CD14-positive monocyte (primary cell): ENCODE results near the gene SPTBN1. TPM values are rescaled to one million over a fixed set of nuclear protein-coding genes. Genes with fewer than 3 reads are reported as not detected.

Experiments used
- DNase-seq, 3 donors: peaks; one replicate each; pipeline ENCODE4 v3.0.0-alpha.2; 2011 to 2022
- H2AFZ ChIP-seq: 2 replicates; pipeline ENCODE4 v1.6.0; 2012; ENCODE audit warnings: mild to moderate bottlenecking, low read depth, low read length, inconsistent platforms; ENCODE audit not compliant: insufficient read depth, poor library complexity, severe bottlenecking
- H3K27ac ChIP-seq, 2 donors: 1 replicate in 1 of 2; 2 replicates in 1 of 2; pipeline ENCODE4 v1.5.1; 2012 to 2013; ENCODE audit warnings: low read length in 2 of 2, control low read depth in 1 of 2, inconsistent platforms in 1 of 2, low read depth in 1 of 2, mild to moderate bottlenecking in 1 of 2
- H3K27me3 ChIP-seq, 2 donors: one replicate each; pipeline versions ENCODE4 v1.6.0 to v1.6.1; 2011 to 2013; ENCODE audit warnings: low read length in 2 of 2; ENCODE audit not compliant: control insufficient read depth in 2 of 2, insufficient read depth in 2 of 2
- H3K36me3 ChIP-seq, 2 donors: replicated peaks in 1 of 2; 1 replicate in 1 of 2; 2 replicates in 1 of 2; pipeline versions ENCODE4 v1.5.1 to v1.6.1; 2012 to 2013; ENCODE audit warnings: low read length in 2 of 2, control low read depth in 1 of 2, inconsistent platforms in 1 of 2, mild to moderate bottlenecking in 1 of 2; ENCODE audit not compliant: insufficient read depth in 2 of 2, control insufficient read depth in 1 of 2
- H3K4me1 ChIP-seq, 2 donors: 1 replicate in 1 of 2; 2 replicates in 1 of 2; pipeline versions ENCODE4 v1.5.1 to v1.6.1; 2012 to 2013; ENCODE audit warnings: low read length in 2 of 2, control low read depth in 1 of 2, inconsistent platforms in 1 of 2, mild to moderate bottlenecking in 1 of 2, moderate library complexity in 1 of 2; ENCODE audit not compliant: insufficient read depth in 2 of 2, control insufficient read depth in 1 of 2
- H3K4me2 ChIP-seq: replicated peaks from 2 replicates; pipeline ENCODE3; 2012; ENCODE audit warnings: low read length, moderate library complexity, mild to moderate bottlenecking; ENCODE audit not compliant: poor library complexity, severe bottlenecking; ENCODE audit errors: extremely low read depth
- H3K4me3 ChIP-seq, 3 experiments: fragments of 200-600 bp in 1 of 3; sonication (generic) in 1 of 3; replicated peaks in 1 of 3; 1 replicate in 2 of 3; 2 replicates in 1 of 3; pipeline ENCODE4 v1.5.1; 2011 to 2013; ENCODE audit warnings: low read length in 3 of 3, mild to moderate bottlenecking in 3 of 3, control low read depth in 2 of 3, low read depth in 2 of 3, inconsistent platforms in 1 of 3, moderate library complexity in 1 of 3
- H3K79me2 ChIP-seq: 2 replicates; pipeline ENCODE4 v1.6.0; 2012; ENCODE audit warnings: mild to moderate bottlenecking, control low read depth, inconsistent platforms, low read length, moderate library complexity; ENCODE audit not compliant: insufficient read depth
- H3K9ac ChIP-seq: 2 replicates; pipeline ENCODE4 v1.6.0; 2017; ENCODE audit warnings: low read length, mild to moderate bottlenecking; ENCODE audit not compliant: insufficient read depth, poor library complexity, severe bottlenecking
- H3K9me3 ChIP-seq, 2 donors: replicated peaks in 1 of 2; 1 replicate in 1 of 2; 2 replicates in 1 of 2; pipeline versions ENCODE4 v1.5.1 to v1.6.1; 2012 to 2013; ENCODE audit warnings: low read length in 2 of 2, control low read depth in 1 of 2; ENCODE audit not compliant: control insufficient read depth in 1 of 2, insufficient read depth in 1 of 2
- H4K20me1 ChIP-seq: 2 replicates; pipeline ENCODE4 v1.6.0; 2012; ENCODE audit warnings: mild to moderate bottlenecking, low read length, control low read depth, moderate library complexity; ENCODE audit not compliant: insufficient read depth
- H3K27ac Mint-ChIP-seq, 7 donors: one replicate each; pipeline ENCODE4 v1.8.0; 2020; ENCODE audit warnings: mild to moderate bottlenecking in 7 of 7, mixed read lengths in 7 of 7, moderate library complexity in 6 of 7, inconsistent platforms in 2 of 7
- H3K27me3 Mint-ChIP-seq, 3 donors: one replicate each; pipeline ENCODE4 v1.8.0; 2021 to 2022; ENCODE audit warnings: low read depth in 3 of 3, mild to moderate bottlenecking in 3 of 3, mixed read lengths in 3 of 3, moderate library complexity in 3 of 3, inconsistent platforms in 1 of 3
- H3K36me3 Mint-ChIP-seq, 2 donors: one replicate each; pipeline ENCODE4 v1.8.0; 2020; ENCODE audit warnings: mixed read lengths in 2 of 2, inconsistent platforms in 1 of 2, mild to moderate bottlenecking in 1 of 2
- H3K4me1 Mint-ChIP-seq: one replicate; pipeline ENCODE4 v1.8.0; 2020; ENCODE audit warnings: mild to moderate bottlenecking, mixed read lengths
- H3K4me3 Mint-ChIP-seq, 2 donors: one replicate each; pipeline ENCODE4 v1.8.0; 2020; ENCODE audit warnings: mild to moderate bottlenecking in 2 of 2, mixed read lengths in 2 of 2, moderate library complexity in 1 of 2
- H3K9me3 Mint-ChIP-seq, 7 donors: one replicate each; pipeline ENCODE4 v1.8.0; 2020 to 2022; ENCODE audit warnings: mixed read lengths in 7 of 7, mild to moderate bottlenecking in 6 of 7, moderate library complexity in 6 of 7, inconsistent platforms in 2 of 7
- WGBS: methylation state at CpG from one replicate; pipeline ENCODE4 v1.1.5; 2013; ENCODE audit warnings: missing lambda C conversion rate; ENCODE audit not compliant: insufficient coverage; 5-methylcytosine and 5-hydroxymethylcytosine counted together
- intact Hi-C, 2 donors: fragments of 100-400 bp; cut with micrococcal nuclease; formaldehyde crosslinking; loops; one replicate each; pipeline versions ENCODE4 v1.15.0 to v1.15.1; 2023
- polyA plus RNA-seq, 3 donors: library from polyadenylated mRNA; depleted of rRNA in 1 of 3; unstranded in 2 of 3; stranded (reverse) in 1 of 3; fragments of 300-500 nt in 2 of 3; fragments of >200 nt in 1 of 3; fragmentation: Illumina TruSeq in 2 of 3; gene quantifications; 1 replicate in 2 of 3; 2 replicates in 1 of 3; pipeline ENCODE4 v1.2.3, GENCODE V29; 2012 to 2021
- TF ChIP-seq, protein P1 (sequence below): fragments of 200-600 bp; IDR thresholded peaks from one replicate; pipeline ENCODE4 v1.8.0; 2022; ENCODE audit warnings: antibody characterized with exemption, mild to moderate bottlenecking

SPTBN1 gene
- polyA plus RNA-seq, 3 donors = 0.79 to 2.8 (median 1.7) TPM

DNA sequence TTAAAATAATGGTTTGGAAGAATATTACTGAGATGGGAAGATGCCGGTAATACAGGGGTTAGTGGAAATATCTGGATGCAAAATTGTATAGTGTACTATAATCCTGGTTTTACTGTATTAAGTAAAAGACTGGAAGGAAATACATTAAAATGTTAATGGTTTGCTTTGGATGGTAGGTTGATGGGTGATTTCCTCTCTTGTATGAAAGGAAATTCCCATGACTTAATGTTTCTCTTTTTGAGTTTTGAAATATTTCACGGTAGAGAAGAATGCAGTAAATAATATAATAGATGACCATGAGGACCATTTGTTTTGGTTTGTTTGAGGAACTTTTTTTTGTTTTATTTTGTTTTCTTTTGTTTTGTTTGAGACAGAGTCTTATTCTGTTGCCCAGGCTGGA lies 8.2 kb downstream of the SPTBN1 start:
- H3K4me1 Mint-ChIP-seq = no peaks in the 10 kb centered on the region
- TF ChIP-seq, protein P1, sequence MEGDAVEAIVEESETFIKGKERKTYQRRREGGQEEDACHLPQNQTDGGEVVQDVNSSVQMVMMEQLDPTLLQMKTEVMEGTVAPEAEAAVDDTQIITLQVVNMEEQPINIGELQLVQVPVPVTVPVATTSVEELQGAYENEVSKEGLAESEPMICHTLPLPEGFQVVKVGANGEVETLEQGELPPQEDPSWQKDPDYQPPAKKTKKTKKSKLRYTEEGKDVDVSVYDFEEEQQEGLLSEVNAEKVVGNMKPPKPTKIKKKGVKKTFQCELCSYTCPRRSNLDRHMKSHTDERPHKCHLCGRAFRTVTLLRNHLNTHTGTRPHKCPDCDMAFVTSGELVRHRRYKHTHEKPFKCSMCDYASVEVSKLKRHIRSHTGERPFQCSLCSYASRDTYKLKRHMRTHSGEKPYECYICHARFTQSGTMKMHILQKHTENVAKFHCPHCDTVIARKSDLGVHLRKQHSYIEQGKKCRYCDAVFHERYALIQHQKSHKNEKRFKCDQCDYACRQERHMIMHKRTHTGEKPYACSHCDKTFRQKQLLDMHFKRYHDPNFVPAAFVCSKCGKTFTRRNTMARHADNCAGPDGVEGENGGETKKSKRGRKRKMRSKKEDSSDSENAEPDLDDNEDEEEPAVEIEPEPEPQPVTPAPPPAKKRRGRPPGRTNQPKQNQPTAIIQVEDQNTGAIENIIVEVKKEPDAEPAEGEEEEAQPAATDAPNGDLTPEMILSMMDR = no peak
- WGBS = 100% methylated on average over 1 of the region's 2 CpGs
- H3K4me3 ChIP-seq = no peak overlapping the region
- intact Hi-C loops = loop anchor here in 1 of 2 donors (10.0 kb wide), 1 partner anchor 250 kb away; no protein-coding TSS in a partner anchor
- H3K9me3 Mint-ChIP-seq = no peaks in the 10 kb centered on the region
- H3K4me2 ChIP-seq = no peak overlapping the region
- no peak overlapping the region for H2AFZ ChIP-seq
- H3K27ac ChIP-seq = no peak overlapping the region
- no peaks in the 10 kb centered on the region for H3K9me3 ChIP-seq
- no peak overlapping the region for H3K4me3 Mint-ChIP-seq
- no peaks in the 10 kb centered on the region for H3K79me2 ChIP-seq
- no peaks in the 10 kb centered on the region for H4K20me1 ChIP-seq
- no peaks in the 10 kb centered on the region for H3K36me3 Mint-ChIP-seq
- H3K27ac Mint-ChIP-seq = no peak overlapping the region
- no peak for DNase-seq
- no peaks in the 10 kb centered on the region for H3K4me1 ChIP-seq
- H3K9ac ChIP-seq = no peak overlapping the region
- peaks cover 13 to 16% of the 10 kb centered on the region in 2 donors for H3K27me3 ChIP-seq
- H3K36me3 ChIP-seq = no peaks in the 10 kb centered on the region
- H3K27me3 Mint-ChIP-seq = peaks cover 16 to 20% (median 18%) of the 10 kb centered on the region in 3 donors

- Histone ChIP-seq H3K27ac (no peak overlapping the region), H3K4me1 (no peaks in the 10 kb centered on the region), H3K4me3 (no peak overlapping the region), H3K4me2 (no peak overlapping the region), H3K36me3 (no peaks in the 10 kb centered on the region), H3K79me2 (no peaks in the 10 kb centered on the region), H3K9me3 (no peaks in the 10 kb centered on the region), H3K27me3 (peaks cover 6 to 8% of the 10 kb centered on the region in 2 donors), H3K9ac (no peak overlapping the region), H4K20me1 (no peaks in the 10 kb centered on the region), H2AFZ (no peak overlapping the region)
- Mint-ChIP-seq H3K27ac (no peak overlapping the region), H3K4me3 (no peak overlapping the region), H3K9me3 (no peaks in the 10 kb centered on the region), H3K36me3 (no peaks in the 10 kb centered on the region), H3K4me1 (no peaks in the 10 kb centered on the region), H3K27me3 (peaks cover 10 to 16% (median 11%) of the 10 kb centered on the region in 3 donors)
- intact Hi-C loops = loop anchor here in 1 of 2 donors (10.0 kb wide), 1 partner anchor 250 kb away; no protein-coding TSS in a partner anchor
- WGBS = no CpG with 5 or more reads among the region's 2 CpGs
- TF ChIP-seq, protein P1 = no peak
- no peak for DNase-seq
Observed at GRCh38 chr2:54465143-54465542, 9.0 kb downstream of the SPTBN1 start.
